Measurements from ENCODE around the gene ADAMTS6. TPM values are rescaled to one million over a fixed set of nuclear protein-coding genes. Genes with fewer than 3 reads are reported as not detected.

Gene ADAMTS6
- total RNA-seq, 1 donor from 2014 or later: 16.7 TPM

DNA sequence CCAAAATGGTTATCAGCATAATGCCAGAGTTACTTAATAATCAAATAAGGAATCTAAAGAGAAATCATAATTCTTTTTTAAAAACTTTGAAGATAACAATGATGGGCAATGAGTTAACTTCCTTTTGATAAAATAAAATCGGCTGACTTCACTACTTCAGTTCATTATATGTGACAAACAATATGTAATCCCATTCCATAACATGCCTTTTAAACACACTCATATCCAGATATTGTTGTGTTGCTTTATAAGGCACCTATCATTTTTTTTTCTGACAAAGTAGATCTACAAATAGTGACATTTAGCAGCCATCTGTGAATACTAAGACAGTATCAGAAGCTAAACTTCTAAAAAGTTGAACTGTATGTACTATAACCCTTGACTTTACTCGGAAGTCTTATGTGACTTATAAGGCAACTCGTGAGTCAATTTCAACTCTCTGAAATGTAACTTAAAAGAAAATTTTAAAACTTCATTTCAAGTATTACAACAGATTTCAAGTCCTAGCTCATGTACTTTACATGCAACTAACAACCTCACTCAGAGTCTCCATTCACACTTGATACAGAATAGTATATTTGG, 7.5 kb downstream of the ADAMTS6 start:
- H3K27me3 Mint-ChIP-seq (ENCODE audit: unreplicated experiment): no peaks in the 10 kb centered on the region
- H3K27ac Mint-ChIP-seq (ENCODE audit: unreplicated experiment): no peak overlapping the region
- H3K4me1 Mint-ChIP-seq (ENCODE audit: unreplicated experiment): no peaks in the 10 kb centered on the region
- no peak for DNase-seq (ENCODE audit: low spot score)
- TF ChIP-seq, protein P1, sequence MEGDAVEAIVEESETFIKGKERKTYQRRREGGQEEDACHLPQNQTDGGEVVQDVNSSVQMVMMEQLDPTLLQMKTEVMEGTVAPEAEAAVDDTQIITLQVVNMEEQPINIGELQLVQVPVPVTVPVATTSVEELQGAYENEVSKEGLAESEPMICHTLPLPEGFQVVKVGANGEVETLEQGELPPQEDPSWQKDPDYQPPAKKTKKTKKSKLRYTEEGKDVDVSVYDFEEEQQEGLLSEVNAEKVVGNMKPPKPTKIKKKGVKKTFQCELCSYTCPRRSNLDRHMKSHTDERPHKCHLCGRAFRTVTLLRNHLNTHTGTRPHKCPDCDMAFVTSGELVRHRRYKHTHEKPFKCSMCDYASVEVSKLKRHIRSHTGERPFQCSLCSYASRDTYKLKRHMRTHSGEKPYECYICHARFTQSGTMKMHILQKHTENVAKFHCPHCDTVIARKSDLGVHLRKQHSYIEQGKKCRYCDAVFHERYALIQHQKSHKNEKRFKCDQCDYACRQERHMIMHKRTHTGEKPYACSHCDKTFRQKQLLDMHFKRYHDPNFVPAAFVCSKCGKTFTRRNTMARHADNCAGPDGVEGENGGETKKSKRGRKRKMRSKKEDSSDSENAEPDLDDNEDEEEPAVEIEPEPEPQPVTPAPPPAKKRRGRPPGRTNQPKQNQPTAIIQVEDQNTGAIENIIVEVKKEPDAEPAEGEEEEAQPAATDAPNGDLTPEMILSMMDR (IDR thresholded peaks at IDR 0.05; ENCODE audit: unreplicated experiment): no peak
- H3K9me3 Mint-ChIP-seq (ENCODE audit: unreplicated experiment): no peaks in the 10 kb centered on the region
- no peaks in the 10 kb centered on the region for H3K36me3 Mint-ChIP-seq (ENCODE audit: low read depth, unreplicated experiment)
- H3K4me3 Mint-ChIP-seq (ENCODE audit: unreplicated experiment): no peak overlapping the region

DNA sequence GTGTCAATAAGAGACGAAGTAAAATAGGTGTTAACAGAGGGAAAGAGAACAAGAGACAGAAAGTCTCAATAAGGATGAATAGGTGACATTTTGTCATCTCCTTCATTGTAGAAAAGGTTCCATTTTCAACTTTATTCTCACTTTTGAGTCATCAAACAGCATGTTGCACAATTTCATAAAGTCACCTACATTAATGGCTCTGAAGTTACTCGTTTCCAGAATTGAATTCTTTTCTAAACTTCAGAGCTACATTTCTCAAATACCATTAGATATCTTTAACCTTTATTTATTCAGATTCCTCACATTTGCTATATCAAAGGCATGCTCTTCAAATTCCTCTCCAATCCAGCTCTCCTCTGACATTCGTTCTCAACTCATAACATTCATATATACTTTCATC, 13.1 kb downstream of the ADAMTS6 start:
- no peaks in the 10 kb centered on the region for H3K4me1 Mint-ChIP-seq (ENCODE audit: unreplicated experiment)
- DNase-seq (ENCODE audit: low spot score): no peak
- no peaks in the 10 kb centered on the region for H3K36me3 Mint-ChIP-seq (ENCODE audit: low read depth, unreplicated experiment)
- no peaks in the 10 kb centered on the region for H3K27me3 Mint-ChIP-seq (ENCODE audit: unreplicated experiment)
- no peaks in the 10 kb centered on the region for H3K9me3 Mint-ChIP-seq (ENCODE audit: unreplicated experiment)
- no peak overlapping the region for H3K27ac Mint-ChIP-seq (ENCODE audit: unreplicated experiment)
- H3K4me3 Mint-ChIP-seq (ENCODE audit: unreplicated experiment): no peak overlapping the region
- TF ChIP-seq, protein P1 (IDR thresholded peaks at IDR 0.05; ENCODE audit: unreplicated experiment): no peak

DNA sequence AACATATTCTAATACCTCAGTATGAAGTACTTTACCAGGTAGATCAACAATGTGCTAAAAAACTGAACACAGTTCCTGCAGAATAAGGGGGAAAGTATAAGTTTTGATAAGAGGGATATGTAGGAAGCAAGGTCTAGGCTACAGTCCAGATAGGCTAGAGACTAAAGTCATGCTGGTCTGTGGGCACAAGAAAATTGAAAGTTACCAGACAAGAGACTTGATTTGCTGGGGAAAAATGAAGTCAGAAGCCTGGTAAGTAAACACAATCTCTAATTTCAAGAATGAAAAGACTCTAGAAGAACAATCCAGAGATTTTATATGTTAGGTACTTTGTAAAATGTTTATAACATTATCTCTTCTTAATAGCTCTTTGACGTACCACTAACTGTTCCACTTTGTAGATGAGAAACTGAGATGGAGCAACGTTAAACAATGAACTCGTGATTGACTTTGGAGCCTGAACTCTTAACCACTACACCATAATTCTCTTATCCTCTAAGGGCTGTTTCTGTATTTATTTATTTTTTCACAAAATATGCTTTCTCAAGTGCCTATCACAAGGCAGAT, 19.5 kb downstream of the ADAMTS6 start:
- H3K9me3 Mint-ChIP-seq (ENCODE audit: unreplicated experiment): no peaks in the 10 kb centered on the region
- no peak for DNase-seq (ENCODE audit: low spot score)
- no peaks in the 10 kb centered on the region for H3K27me3 Mint-ChIP-seq (ENCODE audit: unreplicated experiment)
- no peak overlapping the region for H3K27ac Mint-ChIP-seq (ENCODE audit: unreplicated experiment)
- H3K4me1 Mint-ChIP-seq (ENCODE audit: unreplicated experiment): no peaks in the 10 kb centered on the region
- no peak overlapping the region for H3K4me3 Mint-ChIP-seq (ENCODE audit: unreplicated experiment)
- H3K36me3 Mint-ChIP-seq (ENCODE audit: low read depth, unreplicated experiment): peaks cover 10% of the 10 kb centered on the region
- TF ChIP-seq, protein P1 (IDR thresholded peaks at IDR 0.05; ENCODE audit: unreplicated experiment): no peak

DNA sequence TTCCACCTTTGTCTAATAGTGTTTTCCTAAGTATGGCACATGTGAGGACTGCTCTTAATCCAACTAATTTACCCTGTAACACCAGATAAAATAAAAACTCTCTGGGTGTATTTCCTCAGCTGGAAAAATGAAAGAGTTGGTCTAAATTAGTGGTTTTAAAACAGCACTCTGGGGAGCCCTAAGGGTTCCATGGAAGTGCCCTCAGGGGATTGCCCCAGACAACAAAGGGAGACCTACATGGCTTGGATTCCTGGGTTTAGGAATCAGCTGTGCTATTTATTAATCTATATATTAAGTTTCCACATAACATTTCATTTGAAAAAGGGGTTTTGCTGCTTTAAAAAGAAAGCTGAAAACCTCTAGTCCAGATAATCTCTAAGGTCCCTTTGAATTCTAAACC, 20.2 kb downstream of the ADAMTS6 start:
- Mint-ChIP-seq H3K4me1 (ENCODE audit: unreplicated experiment) (no peaks in the 10 kb centered on the region), H3K9me3 (ENCODE audit: unreplicated experiment) (no peaks in the 10 kb centered on the region)
- TF ChIP-seq, protein P1 (IDR thresholded peaks at IDR 0.05; ENCODE audit: unreplicated experiment): no peak

DNA sequence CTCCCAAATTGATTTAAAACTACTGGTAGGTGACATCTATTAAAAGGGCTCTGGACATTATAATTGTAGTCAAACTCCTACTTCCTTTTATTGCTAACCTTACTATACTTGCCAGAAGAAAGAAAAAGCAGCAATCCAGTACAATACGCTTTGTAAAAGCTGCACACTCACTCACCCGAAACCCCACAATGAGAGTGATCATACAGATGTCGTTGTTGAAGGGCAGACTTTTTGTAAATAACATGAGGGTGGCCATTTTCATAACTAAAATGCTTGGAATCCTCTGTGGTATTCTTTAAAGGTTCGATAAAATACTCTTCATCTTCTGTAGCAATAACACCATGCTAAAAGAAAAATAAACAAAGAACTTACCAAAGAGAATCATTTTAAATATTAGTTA, 21.7 kb downstream of the ADAMTS6 start:
- H3K36me3 Mint-ChIP-seq (ENCODE audit: low read depth, unreplicated experiment): peaks cover 16% of the 10 kb centered on the region
- no peaks in the 10 kb centered on the region for H3K27me3 Mint-ChIP-seq (ENCODE audit: unreplicated experiment)
- H3K9me3 Mint-ChIP-seq (ENCODE audit: unreplicated experiment): no peaks in the 10 kb centered on the region
- no peak for DNase-seq (ENCODE audit: low spot score)
- H3K4me3 Mint-ChIP-seq (ENCODE audit: unreplicated experiment): no peak overlapping the region
- H3K27ac Mint-ChIP-seq (ENCODE audit: unreplicated experiment): no peak overlapping the region
- no peaks in the 10 kb centered on the region for H3K4me1 Mint-ChIP-seq (ENCODE audit: unreplicated experiment)
- TF ChIP-seq, protein P1 (IDR thresholded peaks at IDR 0.05; ENCODE audit: unreplicated experiment): no peak

More for the DNA sequence above, 20.2 kb downstream of the ADAMTS6 start:
- no peaks in the 10 kb centered on the region for H3K27me3 Mint-ChIP-seq (ENCODE audit: unreplicated experiment)
- peaks cover 14% of the 10 kb centered on the region for H3K36me3 Mint-ChIP-seq (ENCODE audit: low read depth, unreplicated experiment)
- no peak overlapping the region for H3K4me3 Mint-ChIP-seq (ENCODE audit: unreplicated experiment)
- DNase-seq (ENCODE audit: low spot score): no peak
- H3K27ac Mint-ChIP-seq (ENCODE audit: unreplicated experiment): no peak overlapping the region
